Measurements from ENCODE around the gene ARID1B. TPM values are rescaled to one million over a fixed set of nuclear protein-coding genes. Genes with fewer than 3 reads are reported as not detected.

ARID1B gene
- total RNA-seq, 5 donors from 2014 or later (not counting 1 experiment from before 2014, with no cell fraction given): 103 to 161 (median 108) TPM

GRCh38 chr6:157182503-157183264 lies 405.5 kb downstream of the ARID1B start:
- H3K36me3 Mint-ChIP-seq: peaks cover 40% of the 10 kb centered on the region
- no peak overlapping the region for H3K27ac ChIP-seq (ENCODE audit: low read length)
- no peaks in the 10 kb centered on the region for H3K27me3 Mint-ChIP-seq
- POLR2A ChIA-PET: no interaction called here
- H3K36me3 ChIP-seq (ENCODE audit: control insufficient read depth in 2 of 2, extremely low read depth in 1 of 2, insufficient read depth in 1 of 2, low read length in 1 of 2): peaks cover 10 to 56% of the 10 kb centered on the region in 2 donors
- no peak overlapping the region for H3K4me3 Mint-ChIP-seq
- DNase-seq (no peak), ATAC-seq (replicated peaks in 1 of 4) (no peak)
- peaks cover 5 to 27% (median 24%) of the 10 kb centered on the region in 3 donors for H3K4me1 Mint-ChIP-seq
- H3K4me1 ChIP-seq (ENCODE audit: control insufficient read depth in 1 of 2, extremely low read depth in 1 of 2, insufficient read depth in 2 of 2, low read length in 2 of 2): peaks cover 0 to 6% of the 10 kb centered on the region in 2 experiments
- H3K9me3 ChIP-seq: no peaks in the 10 kb centered on the region
- H3K4me3 ChIP-seq (ENCODE audit: control insufficient read depth in 1 of 2, extremely low read depth in 1 of 2, low read length in 1 of 2): no peak overlapping the region
- H3K27ac Mint-ChIP-seq: no peak overlapping the region
- WGBS (ENCODE audit: insufficient coverage): 95% methylated on average over 7 of the region's 15 CpGs
- H3K27me3 ChIP-seq (replicated peaks in 1 of 2; ENCODE audit: control insufficient read depth in 2 of 2, extremely low read depth in 1 of 2, insufficient read depth in 2 of 2, low read length in 1 of 2): no peaks in the 10 kb centered on the region
- H3K9me3 Mint-ChIP-seq: no peaks in the 10 kb centered on the region
- CTCF ChIA-PET: interaction anchor here in 1 of 2 donors (1.7 kb wide), 1 partner anchor 148 kb away, joined by 5 read pairs; no protein-coding TSS in a partner anchor

GRCh38 chr6:157184202-157185015 lies 407.2 kb downstream of the ARID1B start:
- Mint-ChIP-seq H3K4me3 (no peak overlapping the region), H3K27ac (peak overlapping the region in 1 of 2 donors; percentile 69), H3K4me1 (peaks cover 5 to 27% (median 24%) of the 10 kb centered on the region in 3 donors), H3K9me3 (no peaks in the 10 kb centered on the region), H3K27me3 (no peaks in the 10 kb centered on the region), H3K36me3 (peaks cover 47% of the 10 kb centered on the region)
- no peak overlapping the region for H3K27ac ChIP-seq (ENCODE audit: low read length)
- no peak overlapping the region for H3K4me3 ChIP-seq (ENCODE audit: control insufficient read depth in 1 of 2, extremely low read depth in 1 of 2, low read length in 1 of 2)
- no peaks in the 10 kb centered on the region for H3K9me3 ChIP-seq
- 79% methylated on average over 17 of the region's 25 CpGs for WGBS (ENCODE audit: insufficient coverage)
- ATAC-seq (replicated peaks in 1 of 4) (peak; percentile 66 to 86 (median 72)), DNase-seq (peak; percentile 18 to 71 (median 56))
- H3K4me1 ChIP-seq (ENCODE audit: control insufficient read depth in 1 of 2, extremely low read depth in 1 of 2, insufficient read depth in 2 of 2, low read length in 2 of 2): peaks cover 0 to 6% of the 10 kb centered on the region in 2 experiments
- ChIA-PET CTCF (interaction anchor here (0.5 to 1.7 kb wide), 4 partner anchors 45 to 531 kb away, joined by 3 to 6 read pairs (median 4); no protein-coding TSS in a partner anchor), POLR2A (interaction anchor here in 1 of 2 donors (0.6 to 0.9 kb wide), 3 partner anchors 139 to 1995 kb away, joined by 3 to 4 read pairs (median 3); no protein-coding TSS in a partner anchor)
- H3K27me3 ChIP-seq (replicated peaks in 1 of 2; ENCODE audit: control insufficient read depth in 2 of 2, extremely low read depth in 1 of 2, insufficient read depth in 2 of 2, low read length in 1 of 2): no peaks in the 10 kb centered on the region
- H3K36me3 ChIP-seq (ENCODE audit: control insufficient read depth in 2 of 2, extremely low read depth in 1 of 2, insufficient read depth in 1 of 2, low read length in 1 of 2): peaks cover 10 to 65% of the 10 kb centered on the region in 2 donors

- CTCF ChIA-PET: no interaction called here
- no peak overlapping the region for H3K27ac ChIP-seq (ENCODE audit: low read length)
- Mint-ChIP-seq H3K4me1 (peaks cover 5 to 27% (median 24%) of the 10 kb centered on the region in 3 donors), H3K27me3 (no peaks in the 10 kb centered on the region), H3K4me3 (no peak overlapping the region), H3K36me3 (peaks cover 55% of the 10 kb centered on the region), H3K9me3 (no peaks in the 10 kb centered on the region), H3K27ac (no peak overlapping the region)
- H3K36me3 ChIP-seq (ENCODE audit: control insufficient read depth in 2 of 2, extremely low read depth in 1 of 2, insufficient read depth in 1 of 2, low read length in 1 of 2): peaks cover 13 to 72% of the 10 kb centered on the region in 2 donors
- H3K4me1 ChIP-seq (ENCODE audit: control insufficient read depth in 1 of 2, extremely low read depth in 1 of 2, insufficient read depth in 2 of 2, low read length in 2 of 2): peaks cover 0 to 6% of the 10 kb centered on the region in 2 experiments
- POLR2A ChIA-PET: interaction anchor here in 1 of 2 donors (0.9 kb wide), 1 partner anchor 139 kb away, joined by 3 read pairs; no protein-coding TSS in a partner anchor
- no peak overlapping the region for H3K4me3 ChIP-seq (ENCODE audit: control insufficient read depth in 1 of 2, extremely low read depth in 1 of 2, low read length in 1 of 2)
- WGBS (ENCODE audit: insufficient coverage): 100% methylated on average over 3 of the region's 8 CpGs
- H3K27me3 ChIP-seq (replicated peaks in 1 of 2; ENCODE audit: control insufficient read depth in 2 of 2, extremely low read depth in 1 of 2, insufficient read depth in 2 of 2, low read length in 1 of 2): no peaks in the 10 kb centered on the region
- ATAC-seq (replicated peaks in 1 of 4) (no peak), DNase-seq (no peak)
- H3K9me3 ChIP-seq: no peaks in the 10 kb centered on the region
Measured at GRCh38 chr6:157185171-157185570, 408.0 kb downstream of the ARID1B start.

GRCh38 chr6:157185986-157186385 lies 408.8 kb downstream of the ARID1B start:
- Histone ChIP-seq H3K27ac (ENCODE audit: low read length) (no peak overlapping the region), H3K9me3 (no peaks in the 10 kb centered on the region), H3K36me3 (ENCODE audit: control insufficient read depth in 2 of 2, extremely low read depth in 1 of 2, insufficient read depth in 1 of 2, low read length in 1 of 2) (peaks cover 15 to 72% of the 10 kb centered on the region in 2 donors), H3K27me3 (replicated peaks in 1 of 2; ENCODE audit: control insufficient read depth in 2 of 2, extremely low read depth in 1 of 2, insufficient read depth in 2 of 2, low read length in 1 of 2) (no peaks in the 10 kb centered on the region), H3K4me1 (ENCODE audit: control insufficient read depth in 1 of 2, extremely low read depth in 1 of 2, insufficient read depth in 2 of 2, low read length in 2 of 2) (peaks cover 0 to 6% of the 10 kb centered on the region in 2 experiments), H3K4me3 (ENCODE audit: control insufficient read depth in 1 of 2, extremely low read depth in 1 of 2, low read length in 1 of 2) (no peak overlapping the region)
- DNase-seq (no peak), ATAC-seq (replicated peaks in 1 of 4) (no peak)
- Mint-ChIP-seq H3K4me3 (no peak overlapping the region), H3K27me3 (no peaks in the 10 kb centered on the region), H3K36me3 (peaks cover 62% of the 10 kb centered on the region), H3K9me3 (no peaks in the 10 kb centered on the region), H3K4me1 (peaks cover 5 to 27% (median 26%) of the 10 kb centered on the region in 3 donors), H3K27ac (no peak overlapping the region)
- no CpG with 5 or more reads among the region's 6 CpGs for WGBS (ENCODE audit: insufficient coverage)
- ChIA-PET POLR2A (no interaction called here), CTCF (interaction anchor here (0.6 to 1.4 kb wide), 6 partner anchors 12 to 625 kb away, joined by 3 to 8 read pairs (median 4); no protein-coding TSS in a partner anchor)

- Mint-ChIP-seq H3K36me3 (peaks cover 65% of the 10 kb centered on the region), H3K27ac (no peak overlapping the region), H3K27me3 (no peaks in the 10 kb centered on the region), H3K4me1 (peaks cover 5 to 27% (median 26%) of the 10 kb centered on the region in 3 donors), H3K4me3 (no peak overlapping the region), H3K9me3 (no peaks in the 10 kb centered on the region)
- Histone ChIP-seq H3K27ac (ENCODE audit: low read length) (no peak overlapping the region), H3K36me3 (ENCODE audit: control insufficient read depth in 2 of 2, extremely low read depth in 1 of 2, insufficient read depth in 1 of 2, low read length in 1 of 2) (peaks cover 15 to 70% of the 10 kb centered on the region in 2 donors), H3K4me3 (ENCODE audit: control insufficient read depth in 1 of 2, extremely low read depth in 1 of 2, low read length in 1 of 2) (no peak overlapping the region), H3K9me3 (no peaks in the 10 kb centered on the region), H3K4me1 (ENCODE audit: control insufficient read depth in 1 of 2, extremely low read depth in 1 of 2, insufficient read depth in 2 of 2, low read length in 2 of 2) (peaks cover 0 to 6% of the 10 kb centered on the region in 2 experiments), H3K27me3 (replicated peaks in 1 of 2; ENCODE audit: control insufficient read depth in 2 of 2, extremely low read depth in 1 of 2, insufficient read depth in 2 of 2, low read length in 1 of 2) (no peaks in the 10 kb centered on the region)
- WGBS (ENCODE audit: insufficient coverage): 57% methylated on average over 3 of the region's 3 CpGs
- ChIA-PET POLR2A (no interaction called here), CTCF (interaction anchor here (1.0 to 1.4 kb wide), 3 partner anchors 151 to 626 kb away, joined by 3 to 5 read pairs (median 4); no protein-coding TSS in a partner anchor)
- DNase-seq (peak in 2 of 35 experiments; percentile 2 to 17), ATAC-seq (replicated peaks in 1 of 4) (peak in 2 of 4 experiments; percentile 40 to 41)
Measured at GRCh38 chr6:157186785-157187181, 409.6 kb downstream of the ARID1B start.

Data from T-cell (primary cell).